IPS DF 4.7 (cell line): ENCODE data around the gene TMEM169.
A peak's percentile ranks its signal among the peaks of the same experiment; 100 is the strongest.

ENCODE experiments used
- DNase-seq: peaks from one replicate; pipeline ENCODE4 v3.0.0-alpha.2; 2013; ENCODE audit warnings: low spot score; ENCODE audit errors: extremely low read depth

The TMEM169 gene

GRCh38 chr2:216103213-216103612 is 21.5 kb downstream of the TMEM169 start:
- no peak for DNase-seq

GRCh38 chr2:216104691-216105090 is 23.0 kb downstream of the TMEM169 start:
- no peak for DNase-seq

GRCh38 chr2:216107320-216107719 is 25.6 kb downstream of the TMEM169 start:
- no peak for DNase-seq

GRCh38 chr2:216107760-216108159 is 26.0 kb downstream of the TMEM169 start:
- no peak for DNase-seq

GRCh38 chr2:216108310-216108966 is 26.7 kb downstream of the TMEM169 start:
- DNase-seq = no peak

GRCh38 chr2:216108967-216109921 is 27.5 kb downstream of the TMEM169 start, which contains the start of gene XRCC5:
XRCC5 (plus strand) TSS chr2:216109348; CDS start chr2:216109437, 89 bp downstream.
- peak; percentile 79 for DNase-seq

GRCh38 chr2:216109962-216110614 is 28.4 kb downstream of the TMEM169 start:
- DNase-seq = no peak

- DNase-seq = no peak
These were observed 28.9 kb downstream of the TMEM169 start for GRCh38 chr2:216110620-216111019.

GRCh38 chr2:216111122-216111521 is 29.4 kb downstream of the TMEM169 start:
- no peak for DNase-seq

GRCh38 chr2:216112926-216113325 is 31.2 kb downstream of the TMEM169 start:
- no peak for DNase-seq

- no peak for DNase-seq
These were observed 31.9 kb downstream of the TMEM169 start for GRCh38 chr2:216113572-216113971.

GRCh38 chr2:216114382-216114713 is 32.6 kb downstream of the TMEM169 start:
- no peak for DNase-seq

- DNase-seq = peak; percentile 98
These were observed 33.2 kb downstream of the TMEM169 start for GRCh38 chr2:216114714-216115531.

GRCh38 chr2:216116418-216116817 is 34.7 kb downstream of the TMEM169 start:
- no peak for DNase-seq

- no peak for DNase-seq
These were observed 36.0 kb downstream of the TMEM169 start for GRCh38 chr2:216117561-216118340.

- no peak for DNase-seq
These were observed 36.8 kb downstream of the TMEM169 start for GRCh38 chr2:216118474-216118873.

- DNase-seq = no peak
These were observed 37.4 kb downstream of the TMEM169 start for GRCh38 chr2:216119146-216119545.

GRCh38 chr2:216119986-216120385 is 38.3 kb downstream of the TMEM169 start:
- DNase-seq = no peak

GRCh38 chr2:216121255-216121654 is 39.5 kb downstream of the TMEM169 start:
- DNase-seq = no peak

GRCh38 chr2:216126943-216127342 is 45.2 kb downstream of the TMEM169 start:
- no peak for DNase-seq
